ENCODE measurements around the gene KLHL26. TPM values are rescaled to one million over a fixed set of nuclear protein-coding genes. Genes with fewer than 3 reads are reported as not detected.

Gene KLHL26
- total and polyA plus RNA-seq, 2 of the 4 experiments (the other 2 are of a cell fraction) = 2.2 to 4.7 TPM

- Histone ChIP-seq H3K4me1 (ENCODE audit: control insufficient read depth, insufficient read depth, low read length) (peaks cover 2% of the 10 kb centered on the region; the same call in 1 of the 2 replicates), H2BK5ac (ENCODE audit: low read depth, low read length, poor library complexity, severe bottlenecking) (no peak overlapping the region), H3K18ac (ENCODE audit: low read depth, low read length) (no peak overlapping the region), H3K9ac (ENCODE audit: low read depth, low read length) (no peak overlapping the region), H4K20me1 (ENCODE audit: insufficient read depth, low read length) (peaks cover 8% of the 10 kb centered on the region), H3K4me3 (ENCODE audit: insufficient read depth, low read depth, low read length) (no peak overlapping the region), H3K23ac (ENCODE audit: low read depth, low read length) (no peak overlapping the region), H3K9me3 (ENCODE audit: control insufficient read depth, insufficient read depth, low read length) (no peaks in the 10 kb centered on the region), H3K4me2 (ENCODE audit: low read depth, low read length) (no peak overlapping the region), H3K27me3 (ENCODE audit: control insufficient read depth, insufficient read depth, low read length) (peaks cover 16% of the 10 kb centered on the region), H2BK20ac (ENCODE audit: low read depth, low read length) (no peak overlapping the region), H4K91ac (ENCODE audit: insufficient read depth, low read depth, low read length) (no peak overlapping the region), H2BK120ac (ENCODE audit: low read depth, low read length) (no peak overlapping the region), H3K27ac (ENCODE audit: insufficient read depth, low read length) (no peak overlapping the region), H3K36me3 (ENCODE audit: control insufficient read depth, insufficient read depth, low read length) (no peaks in the 10 kb centered on the region), H3K56ac (ENCODE audit: extremely low read depth, insufficient read depth, low read length) (no peak overlapping the region), H4K8ac (ENCODE audit: low read depth in 2 of 2, low read length in 2 of 2) (no peak overlapping the region), H4K5ac (ENCODE audit: low read depth, low read length) (no peak overlapping the region), H2AFZ (replicated peaks; ENCODE audit: low read length, poor library complexity) (no peak overlapping the region), H2BK15ac (ENCODE audit: low read depth, low read length) (no peak overlapping the region), H2AK9ac (replicated peaks; ENCODE audit: low read depth, low read length, poor library complexity) (no peak overlapping the region), H3K9me1 (ENCODE audit: insufficient read depth, low read length) (no peaks in the 10 kb centered on the region), H2AK5ac (ENCODE audit: low read depth, low read length) (no peak overlapping the region), H3K4ac (ENCODE audit: low read depth, low read length) (no peak overlapping the region), H3K14ac (replicated peaks; ENCODE audit: low read depth, low read length) (no peak overlapping the region), H3K79me1 (ENCODE audit: low read depth in 1 of 2, low read length in 2 of 2) (no peaks in the 10 kb centered on the region)
- intact Hi-C loops (cut with micrococcal nuclease) (no loop called here), in situ Hi-C loops (cut with MboI; ENCODE audit: low sequenced_read_pairs) (no loop called here), dilution Hi-C loops (cut with HindIII; ENCODE audit: low sequenced_read_pairs, unreplicated experiment) (no loop called here)
- DNase-seq = no peak
- ATAC-seq (ENCODE audit: low read depth) = no peak
- ChIA-PET POLR2A (ENCODE audit: unreplicated experiment) (no interaction called here), CTCF (no interaction called here)
- 88% methylated on average over 6 of the region's 20 CpGs; no CpG with 5 or more reads in 1 of the 2 experiments for WGBS, 2 experiments (ENCODE audit: extremely low coverage in 2 of 2, insufficient read length in 1 of 2)
- TF ChIP-seq RCOR1 (IDR thresholded peaks at IDR 0.05; ENCODE audit: insufficient replicate concordance, low read length) = no peak
- TF ChIP-seq USF2 (IDR thresholded peaks at IDR 0.05; ENCODE audit: low read depth, low read length) = no peak
- TF ChIP-seq MXI1 (IDR thresholded peaks at IDR 0.05; ENCODE audit: borderline replicate concordance, low read depth, low read length) = no peak
- no peak for TF ChIP-seq MAZ (IDR thresholded peaks at IDR 0.05; ENCODE audit: borderline replicate concordance, low read depth, low read length)
- TF ChIP-seq BHLHE40 (IDR thresholded peaks at IDR 0.05; ENCODE audit: low read depth, low read length) = no peak
- no peak for TF ChIP-seq CHD1 (IDR thresholded peaks at IDR 0.05; ENCODE audit: low read depth, low read length)
- no peak for TF ChIP-seq POLR2A (IDR thresholded peaks at IDR 0.05; ENCODE audit: low read depth, low read length)
- no peak for TF ChIP-seq CEBPB (IDR thresholded peaks at IDR 0.05; ENCODE audit: low read depth, low read length)
- no peak for TF ChIP-seq SMC3 (IDR thresholded peaks at IDR 0.05; ENCODE audit: low read depth, low read length)
- no peak for TF ChIP-seq ELK1 (IDR thresholded peaks at IDR 0.05; ENCODE audit: borderline replicate concordance, low read depth, low read length)
- no peak for TF ChIP-seq NFE2L2 (IDR thresholded peaks at IDR 0.05; ENCODE audit: low read depth, low read length)
- no peak for TF ChIP-seq RAD21 (IDR thresholded peaks at IDR 0.05; ENCODE audit: low read length)
- no peak for TF ChIP-seq CTCF (conservative IDR thresholded peaks at IDR 0.05; ENCODE audit: low read depth, low read length)
- no peak for TF ChIP-seq RFX5 (IDR thresholded peaks at IDR 0.05; ENCODE audit: low read depth, low read length)
- no peak for TF ChIP-seq FOS (IDR thresholded peaks at IDR 0.05; ENCODE audit: low read depth, low read length)
- no peak for TF ChIP-seq MAFK (IDR thresholded peaks at IDR 0.05; ENCODE audit: low read depth, low read length)
- BruUV-seq (replicated peaks) = no TSS peak
Measured at GRCh38 chr19:18599485-18599884, 37.3 kb upstream of the KLHL26 start.

Data from IMR-90 (cell line).